Chondrocyte (in vitro differentiated cells): ENCODE data around the gene GDPD5. TPM values are rescaled to one million over a fixed set of nuclear protein-coding genes. Genes with fewer than 3 reads are reported as not detected.

ENCODE experiments used
- DNase-seq: peaks from one replicate; pipeline ENCODE4 v3.0.0; 2021; ENCODE audit warnings: mixed read lengths, low spot score
- H3K27ac Mint-ChIP-seq: one replicate; pipeline ENCODE4 v1.8.0; 2021; ENCODE audit warnings: mild to moderate bottlenecking, moderate library complexity, mixed read lengths; ENCODE audit not compliant: unreplicated experiment
- H3K27me3 Mint-ChIP-seq: 2 replicates; pipeline ENCODE4 v1.8.0; 2021; ENCODE audit warnings: low read depth, mixed read lengths
- H3K36me3 Mint-ChIP-seq: 2 replicates; pipeline ENCODE4 v1.8.0; 2021; ENCODE audit warnings: low read depth, mixed read lengths
- H3K4me1 Mint-ChIP-seq: 2 replicates; pipeline ENCODE4 v1.8.0; 2021; ENCODE audit warnings: low read depth, mild to moderate bottlenecking, mixed read lengths
- H3K4me3 Mint-ChIP-seq: one replicate; pipeline ENCODE4 v1.8.0; 2021; ENCODE audit warnings: mild to moderate bottlenecking, moderate library complexity, mixed read lengths; ENCODE audit not compliant: unreplicated experiment
- H3K9me3 Mint-ChIP-seq: 2 replicates; pipeline ENCODE4 v1.8.0; 2021; ENCODE audit warnings: low read depth, mixed read lengths
- CTCF ChIP-seq: fragments of 200-600 bp; sonication (generic); IDR thresholded peaks from 2 replicates; pipeline ENCODE4 v1.5.0; 2021; ENCODE audit warnings: antibody characterized with exemption, mild to moderate bottlenecking, moderate library complexity
- total RNA-seq: library from RNA; stranded (reverse); gene quantifications from 3 replicates; pipeline ENCODE4 v1.2.1, GENCODE V29; 2021

The GDPD5 gene
- total RNA-seq, 1 donor from 2014 or later, result 12.6 TPM

DNA sequence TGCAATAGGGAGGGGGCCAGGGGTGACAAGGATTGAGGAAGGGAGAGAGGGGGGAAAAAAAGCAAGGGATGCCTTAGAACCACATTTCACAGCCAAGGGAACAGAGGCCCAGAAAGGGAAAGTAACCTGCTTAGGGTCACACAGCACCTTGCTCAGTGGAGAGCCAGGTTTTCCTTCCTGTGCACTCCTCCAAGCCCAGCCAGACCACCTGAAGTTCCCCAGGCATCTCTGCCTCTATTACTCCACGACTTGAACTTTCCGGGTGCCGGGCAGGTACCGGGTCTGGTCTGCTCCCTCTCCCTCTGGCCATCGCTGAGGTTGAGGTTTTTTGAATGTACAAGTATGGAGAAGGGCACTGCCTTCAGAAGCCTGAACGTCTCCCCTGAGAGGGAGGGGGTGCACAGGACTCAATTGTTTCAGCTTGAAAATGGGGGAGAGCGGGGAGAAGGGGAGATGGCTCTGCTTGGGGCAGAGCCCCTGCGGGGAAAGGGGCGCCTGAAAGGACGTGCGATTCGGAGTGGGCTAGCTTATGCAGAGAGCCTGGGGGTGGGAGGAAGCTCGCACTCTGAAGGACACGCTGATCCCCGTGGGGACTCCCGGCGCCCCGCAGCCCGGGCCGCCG is 35.8 kb upstream of the GDPD5 start:
- Mint-ChIP-seq H3K4me1 (peaks cover 77% of the 10 kb centered on the region), H3K27me3 (no peaks in the 10 kb centered on the region), H3K36me3 (peaks cover 18% of the 10 kb centered on the region), H3K4me3 (peak overlapping the region; percentile 99), H3K9me3 (no peaks in the 10 kb centered on the region), H3K27ac (peak overlapping the region; percentile 99)
- no peak for TF ChIP-seq CTCF
- DNase-seq, result no peak

- Mint-ChIP-seq H3K27me3 (no peaks in the 10 kb centered on the region), H3K4me3 (no peak overlapping the region), H3K9me3 (no peaks in the 10 kb centered on the region), H3K36me3 (peaks cover 14% of the 10 kb centered on the region), H3K27ac (peak overlapping the region; percentile 99), H3K4me1 (peaks cover 73% of the 10 kb centered on the region)
- no peak for TF ChIP-seq CTCF
- DNase-seq, result no peak
These were observed 34.9 kb upstream of the GDPD5 start for GRCh38 chr11:75560644-75561043.

- no peak for TF ChIP-seq CTCF
- H3K9me3 Mint-ChIP-seq, result no peaks in the 10 kb centered on the region
- no peak for DNase-seq
- H3K36me3 Mint-ChIP-seq, result peaks cover 13% of the 10 kb centered on the region
- peak overlapping the region; percentile 60 for H3K4me3 Mint-ChIP-seq
- H3K27ac Mint-ChIP-seq, result peak overlapping the region; percentile 99
- H3K27me3 Mint-ChIP-seq, result no peaks in the 10 kb centered on the region
- H3K4me1 Mint-ChIP-seq, result peaks cover 72% of the 10 kb centered on the region
These were observed 33.5 kb upstream of the GDPD5 start for GRCh38 chr11:75558939-75559843.

DNA sequence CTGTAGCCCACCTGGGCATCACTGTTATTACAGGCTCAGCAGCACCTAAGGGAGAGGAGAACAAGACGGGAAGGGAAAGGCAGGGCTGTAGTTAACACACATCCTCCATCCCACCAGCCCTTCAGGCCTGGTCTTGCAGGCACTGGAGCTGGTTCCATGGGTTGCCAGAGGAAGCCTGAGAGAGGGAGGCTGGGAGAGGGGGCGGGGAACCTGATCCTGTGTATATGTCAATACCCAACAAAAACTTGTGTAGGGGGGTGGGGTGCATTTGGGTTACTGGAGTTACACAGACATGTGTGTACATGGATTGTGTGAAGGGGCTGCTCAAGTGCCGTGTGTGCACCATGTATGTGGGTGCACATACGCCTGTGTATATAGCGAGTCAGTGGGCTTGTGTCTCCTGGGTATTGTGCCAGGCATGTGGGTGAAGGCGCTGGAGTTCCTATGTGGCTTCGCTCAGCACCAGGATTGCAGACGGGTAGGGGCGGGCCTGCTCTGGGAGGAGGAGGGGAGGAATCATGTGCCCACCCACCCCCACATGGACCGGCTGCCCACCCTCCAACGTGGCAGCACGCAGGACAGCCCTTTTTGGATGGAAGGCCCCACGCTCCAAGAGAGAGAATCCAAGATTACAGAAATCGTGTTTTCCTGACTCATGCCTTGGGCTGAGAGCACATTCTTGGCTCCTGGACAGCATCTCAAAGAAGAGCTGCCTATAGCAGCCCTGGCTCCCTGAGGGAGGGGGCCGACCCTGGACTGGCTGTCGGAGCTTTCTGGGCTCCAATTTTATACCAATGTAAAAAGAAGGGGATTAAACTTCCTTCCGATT is 32.1 kb upstream of the GDPD5 start:
- TF ChIP-seq CTCF, result no peak
- H3K9me3 Mint-ChIP-seq, result no peaks in the 10 kb centered on the region
- peaks cover 81% of the 10 kb centered on the region for H3K4me1 Mint-ChIP-seq
- peaks cover 4% of the 10 kb centered on the region for H3K36me3 Mint-ChIP-seq
- no peak for DNase-seq
- H3K4me3 Mint-ChIP-seq, result peak overlapping the region; percentile 60
- H3K27ac Mint-ChIP-seq, result peak overlapping the region; percentile 99
- H3K27me3 Mint-ChIP-seq, result no peaks in the 10 kb centered on the region

DNA sequence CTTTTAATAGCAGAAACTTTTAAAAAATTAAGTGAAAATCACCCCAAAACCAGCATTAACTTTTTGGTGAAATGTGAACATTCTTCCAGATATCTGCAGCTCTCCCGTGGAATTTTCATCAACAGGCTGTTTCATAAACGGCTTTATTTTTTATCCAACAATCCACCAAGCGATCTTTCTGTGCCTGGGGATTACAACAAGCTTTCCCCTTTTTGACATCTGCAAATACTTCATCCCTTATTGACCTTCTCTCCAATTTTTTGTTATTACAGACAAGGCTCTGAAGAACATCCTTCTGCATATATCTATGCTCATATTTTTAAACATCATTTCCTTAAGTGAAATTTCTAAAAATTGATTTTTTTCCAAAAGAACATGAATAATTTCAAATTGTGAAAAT is 30.5 kb upstream of the GDPD5 start:
- Mint-ChIP-seq H3K27ac (peak overlapping the region; percentile 99), H3K36me3 (no peaks in the 10 kb centered on the region), H3K27me3 (no peaks in the 10 kb centered on the region), H3K4me1 (peaks cover 74% of the 10 kb centered on the region), H3K4me3 (no peak overlapping the region), H3K9me3 (no peaks in the 10 kb centered on the region)
- no peak for TF ChIP-seq CTCF
- no peak for DNase-seq
